Mesenteric fat pad (tissue), 1 donor: ENCODE results near the gene GNB5. TPM values are rescaled to one million over a fixed set of nuclear protein-coding genes. Genes with fewer than 3 reads are reported as not detected.

Experiments used
- DNase-seq: peaks from one replicate; pipeline ENCODE4 v3.0.0-alpha.2; 2020; ENCODE audit warnings: low spot score
- long read RNA-seq: library from polyadenylated mRNA; unstranded; transcript quantifications from one replicate; pipeline ENCODE4 v2.0.0, GENCODE V29; 2020
- total RNA-seq: library from RNA; stranded (reverse); fragmentation: NEBNext Ultra II Directional; extraction: Animal tissue kit (Norgen Biotek cat#: 25700); gene quantifications from one replicate; pipeline ENCODE4 v1.2.1, GENCODE V29; 2021
- donor health status: DM: yes; HTN: yes; CAD: no.

The GNB5 gene
- total RNA-seq = 8.9 TPM
- long read RNA-seq, transcript GNB5-202 (11 exons, 1,735 nt) = major isoform, 59 of 70 reads
- long read RNA-seq, partial matches to known transcripts = 6 of 70 reads
- long read RNA-seq, other reads (novel, unspliced or antisense) = 5 of 70 reads

DNA sequence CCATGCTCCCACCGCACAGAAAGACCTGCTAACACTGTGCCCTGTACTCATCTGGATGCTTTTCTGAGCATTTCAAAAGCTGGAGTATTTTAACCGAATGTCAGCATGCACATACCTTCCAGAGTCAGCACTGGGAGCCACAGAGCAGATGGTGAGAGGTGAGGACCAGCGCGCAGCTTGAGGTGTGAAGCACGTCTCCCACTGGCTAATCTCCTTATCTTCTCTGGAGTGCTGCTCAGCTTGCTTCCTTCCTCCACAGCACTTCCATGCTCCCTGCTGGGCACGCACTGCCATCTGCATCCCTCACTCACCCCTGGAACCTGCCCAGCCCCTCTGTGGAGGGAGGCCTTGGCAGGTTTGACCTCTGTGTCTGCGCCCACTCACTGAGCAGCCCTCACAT is at the start of gene GNB5:
GNB5 (minus strand) TSS at position 186 of the 400 bp plus-strand sequence. CDS start 6,716 bp downstream, outside the sequence.
- no peak for DNase-seq

DNA sequence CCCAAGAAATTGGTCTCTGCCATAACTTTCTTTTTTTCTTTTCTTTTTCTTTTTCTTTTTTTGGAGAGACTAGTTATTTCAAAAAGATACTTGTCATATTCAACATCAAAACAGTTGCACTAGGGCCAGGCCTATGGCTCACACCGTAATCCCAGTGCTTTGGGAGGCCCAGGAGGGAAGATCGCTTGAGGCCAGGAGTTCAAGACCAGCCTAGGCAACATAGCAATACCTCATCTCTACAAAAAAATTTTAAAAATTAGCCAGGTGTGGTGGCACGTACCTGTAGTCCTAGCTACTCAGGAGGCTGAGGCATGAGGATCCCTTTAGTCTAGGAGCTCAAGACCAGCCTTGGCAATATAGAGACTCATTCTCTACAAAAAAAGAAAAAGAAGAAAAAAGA is 49.0 kb upstream of the GNB5 start:
- no peak for DNase-seq

DNA sequence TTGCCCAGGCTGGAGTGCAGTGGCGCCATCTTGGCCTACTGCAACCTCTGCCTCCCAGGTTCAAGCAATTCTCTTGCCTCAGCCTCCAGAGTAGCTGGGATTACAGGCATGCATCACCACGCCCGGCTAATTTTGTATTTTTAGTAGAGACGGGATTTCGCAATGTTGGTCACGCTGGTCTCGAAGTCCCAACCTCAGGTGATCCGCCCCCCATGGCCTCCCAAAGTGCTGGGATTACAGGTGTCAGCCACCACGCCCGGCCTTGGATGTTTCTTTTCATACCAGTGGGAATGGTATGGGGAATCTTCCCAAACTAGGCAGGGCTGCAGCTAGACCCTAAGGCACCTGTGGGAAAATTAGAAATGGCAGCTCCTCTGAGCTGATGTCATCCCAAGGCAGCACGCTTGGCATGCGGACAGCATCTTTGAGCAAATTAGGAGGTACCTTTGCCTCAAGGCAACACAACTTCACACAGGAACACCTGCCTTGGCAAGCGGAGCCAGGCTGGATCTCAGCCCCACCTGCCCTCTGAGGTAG is 47.9 kb upstream of the GNB5 start:
- DNase-seq = peak; percentile 83

DNA sequence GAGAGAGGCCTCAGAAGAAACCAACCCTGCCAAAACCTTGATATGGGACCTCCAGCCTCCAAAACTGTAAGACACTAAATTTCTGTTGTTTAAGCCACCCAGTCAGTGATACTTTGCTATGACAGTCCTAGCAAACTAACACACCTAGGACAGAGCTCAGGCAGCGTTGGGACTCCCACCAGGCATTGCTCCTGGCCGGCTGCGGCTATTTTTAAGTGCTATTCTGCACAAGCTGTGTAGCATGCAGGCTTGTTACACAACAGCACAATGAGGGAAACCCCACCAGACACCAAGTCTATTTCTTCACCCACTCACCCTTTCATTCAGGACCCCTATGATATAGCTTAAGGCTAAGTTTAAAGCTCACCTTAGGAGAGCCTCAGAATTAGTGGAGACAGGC is 47.0 kb upstream of the GNB5 start:
- DNase-seq = peak; percentile 51

DNA sequence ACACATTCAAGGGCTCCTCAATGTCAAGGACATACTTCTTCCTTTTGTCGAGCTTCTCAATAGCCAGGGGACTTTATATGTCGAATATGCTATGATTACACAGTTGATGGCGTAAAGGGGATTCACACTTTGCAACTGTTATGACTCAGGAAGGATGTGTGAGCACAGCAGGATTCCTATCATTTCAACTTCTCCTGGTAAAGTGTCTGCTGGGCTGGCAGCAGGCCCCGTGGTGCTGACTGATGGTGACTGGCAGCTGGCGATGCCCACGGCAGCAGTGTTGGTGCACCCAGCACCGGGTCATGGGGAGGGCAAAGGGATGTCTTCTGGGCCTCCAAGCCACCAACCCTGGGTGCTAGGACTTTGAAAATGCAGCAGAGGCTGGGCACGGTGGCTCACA is 44.8 kb upstream of the GNB5 start:
- no peak for DNase-seq

DNA sequence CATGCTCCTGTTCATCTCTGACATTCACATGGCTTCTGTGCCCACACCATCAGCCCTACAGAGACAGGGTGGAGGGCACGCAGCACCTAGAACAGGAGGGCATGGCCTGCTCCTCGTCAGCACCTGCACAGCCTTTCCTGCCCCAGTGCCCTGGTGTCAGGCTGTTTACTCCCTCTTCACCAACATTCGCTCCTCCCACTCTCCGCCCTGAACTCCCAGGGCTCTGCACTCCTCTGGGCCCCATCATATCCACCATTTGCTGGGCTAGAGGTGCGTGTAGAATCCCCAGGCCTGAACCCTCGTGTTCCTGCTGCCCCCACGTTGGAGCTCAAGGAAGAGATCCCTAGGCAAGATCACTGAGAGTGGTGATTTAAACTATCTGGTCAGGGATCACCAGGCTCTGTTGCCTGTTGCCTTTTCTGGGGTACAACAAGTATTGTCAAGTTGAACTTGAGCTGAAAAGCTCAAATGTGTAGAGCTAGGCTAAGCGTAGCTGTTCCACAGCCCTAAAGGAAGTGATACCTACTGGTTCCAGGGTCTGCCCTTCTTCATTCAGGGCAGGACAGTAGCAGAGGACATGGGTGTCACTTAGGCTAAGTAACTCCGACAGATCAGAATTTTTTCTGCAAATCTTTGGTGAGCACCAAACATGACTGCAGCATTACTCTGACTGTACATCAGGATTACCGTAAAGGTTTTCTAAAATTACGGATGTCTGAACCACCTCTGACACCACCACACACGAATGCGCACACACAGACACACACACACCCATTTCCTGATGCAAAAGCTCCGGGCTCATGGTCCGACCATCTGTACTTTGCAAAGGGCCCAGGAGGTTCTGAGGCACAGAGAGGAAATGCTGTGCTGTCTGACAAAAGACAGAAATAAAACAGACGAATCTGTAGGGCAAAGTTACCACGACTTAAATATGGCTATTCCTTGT is 43.7 kb upstream of the GNB5 start:
- DNase-seq = peak; percentile 11

DNA sequence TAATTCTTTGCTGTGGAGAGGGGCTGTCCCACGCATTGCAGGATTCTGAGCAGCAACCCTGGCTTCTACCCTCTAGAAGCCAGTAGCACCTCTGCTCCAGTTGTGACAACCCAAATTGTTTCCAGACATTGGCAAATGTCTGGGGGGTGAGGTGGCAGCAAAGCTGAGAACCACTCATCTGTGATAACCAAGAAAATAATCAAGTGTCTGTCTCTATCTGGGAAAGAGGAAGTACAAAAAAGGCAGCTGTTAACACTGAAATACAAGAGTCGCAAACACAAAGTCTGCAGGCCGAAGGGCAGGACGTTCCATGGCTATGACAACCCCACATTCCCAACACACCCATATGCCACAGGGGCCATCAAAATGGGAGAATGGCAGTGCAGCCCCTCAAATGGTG is 42.2 kb upstream of the GNB5 start:
- DNase-seq = no peak

DNA sequence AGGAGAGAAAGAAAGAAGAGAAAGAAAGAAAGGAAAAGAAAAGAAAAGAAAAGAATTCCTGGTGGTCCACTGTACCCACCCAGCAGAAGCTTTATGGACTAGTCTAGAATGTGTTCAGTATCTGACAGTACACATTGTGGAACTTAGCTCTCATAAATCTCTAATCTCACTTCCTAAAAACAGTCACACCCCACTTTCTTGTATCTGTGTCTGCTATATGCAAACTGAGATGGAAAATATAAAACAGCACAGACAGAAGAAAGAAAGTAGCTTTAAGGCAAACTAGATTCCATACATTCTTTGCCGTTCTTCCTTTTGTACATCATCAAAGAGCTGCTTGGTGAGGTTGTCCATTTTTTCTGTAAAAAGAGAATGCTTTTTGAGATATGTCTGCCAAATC is 41.1 kb upstream of the GNB5 start:
- DNase-seq = no peak

DNA sequence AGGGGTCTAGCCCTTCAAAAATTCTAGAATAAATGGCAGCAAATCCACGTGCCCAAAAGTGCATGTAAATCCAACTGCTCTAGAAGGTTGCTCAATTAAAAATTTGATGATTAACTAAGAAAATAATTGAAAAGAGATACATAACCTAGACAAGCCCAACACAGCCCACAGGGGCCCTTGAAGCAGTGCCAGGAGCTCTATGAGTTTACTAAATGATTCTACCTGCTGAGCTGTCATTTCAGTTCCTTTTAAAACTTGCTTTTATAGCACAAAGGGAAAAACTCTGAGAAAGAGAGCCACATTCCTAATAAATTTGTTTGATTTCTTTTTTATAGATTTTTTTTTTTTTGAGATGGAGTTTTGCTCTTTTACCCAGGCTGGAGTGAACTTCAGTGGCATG is 38.9 kb upstream of the GNB5 start:
- DNase-seq = no peak

DNA sequence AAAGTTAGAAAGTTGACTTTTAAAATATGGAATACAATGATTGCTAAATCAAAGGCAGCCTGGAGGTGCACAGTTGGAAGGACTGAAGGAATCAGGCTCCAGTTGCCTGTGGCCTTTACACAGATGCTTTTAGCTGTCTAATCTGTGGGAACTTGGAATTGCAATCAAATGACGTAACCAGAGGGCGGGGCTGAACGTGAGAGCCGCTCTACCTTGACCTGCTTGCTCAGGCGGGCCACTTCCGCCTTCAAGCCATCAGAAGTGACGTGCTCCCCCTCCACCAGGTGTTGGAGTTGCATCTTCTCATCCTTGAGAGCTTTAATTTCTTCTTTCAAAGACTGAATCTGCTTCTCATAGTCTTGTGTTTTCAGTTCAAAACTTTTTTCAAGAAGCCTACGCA is 37.7 kb upstream of the GNB5 start:
- no peak for DNase-seq

DNA sequence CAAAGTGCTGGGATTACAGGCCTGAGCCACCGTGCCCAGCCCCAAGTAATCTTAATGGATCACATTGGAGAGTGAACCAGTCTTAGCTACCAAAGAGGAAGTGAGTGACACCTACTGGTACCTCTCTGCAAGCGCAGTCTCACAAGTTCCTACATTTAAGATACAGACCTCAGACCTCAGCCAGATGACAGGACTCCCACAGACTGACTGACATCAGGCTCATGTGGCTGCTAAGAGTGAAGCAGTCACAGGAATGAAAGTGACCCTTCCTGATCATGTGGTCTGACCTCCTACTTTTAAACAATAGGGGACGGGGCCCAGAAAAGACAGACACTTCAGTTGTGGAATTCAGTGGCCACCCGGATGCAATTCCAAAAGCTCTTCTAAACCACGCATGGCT is 36.3 kb upstream of the GNB5 start:
- DNase-seq = no peak

DNA sequence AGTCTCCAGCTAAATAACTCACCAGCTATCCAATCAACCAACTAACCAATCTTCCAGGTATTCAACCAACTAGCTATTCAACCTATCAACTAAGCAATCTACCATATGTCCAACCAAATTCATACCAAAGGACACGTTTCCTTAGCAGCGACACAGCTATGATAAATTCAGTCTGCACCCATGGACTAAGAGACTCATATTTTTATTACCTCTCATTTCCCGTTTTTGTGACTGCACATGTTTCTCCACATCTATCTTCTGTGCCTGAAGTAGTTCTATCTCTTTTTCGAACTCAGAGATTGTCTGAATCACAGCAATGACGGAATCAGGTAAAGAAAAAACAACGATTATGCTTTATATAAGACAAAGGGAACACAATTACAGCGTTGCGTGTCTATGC is 34.0 kb upstream of the GNB5 start:
- DNase-seq = no peak

DNA sequence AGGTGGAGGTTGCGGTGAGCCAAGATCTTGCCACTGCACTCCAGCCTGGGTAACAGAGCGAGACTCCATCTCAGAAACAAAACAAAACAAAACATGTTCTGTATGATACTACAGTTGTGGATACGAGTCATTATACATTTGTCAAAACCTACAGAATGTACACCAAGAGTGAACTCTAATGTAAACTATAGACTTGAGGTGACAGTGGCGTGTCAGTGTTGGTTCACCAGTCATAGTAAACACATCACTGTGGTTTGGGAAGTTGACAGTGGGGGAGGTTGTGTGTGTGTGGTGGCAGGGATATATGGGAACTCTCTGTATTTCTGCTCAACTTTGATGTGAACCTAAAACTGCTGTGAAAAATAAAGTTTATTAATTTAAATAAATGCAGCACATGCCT is 33.0 kb upstream of the GNB5 start:
- no peak for DNase-seq

DNA sequence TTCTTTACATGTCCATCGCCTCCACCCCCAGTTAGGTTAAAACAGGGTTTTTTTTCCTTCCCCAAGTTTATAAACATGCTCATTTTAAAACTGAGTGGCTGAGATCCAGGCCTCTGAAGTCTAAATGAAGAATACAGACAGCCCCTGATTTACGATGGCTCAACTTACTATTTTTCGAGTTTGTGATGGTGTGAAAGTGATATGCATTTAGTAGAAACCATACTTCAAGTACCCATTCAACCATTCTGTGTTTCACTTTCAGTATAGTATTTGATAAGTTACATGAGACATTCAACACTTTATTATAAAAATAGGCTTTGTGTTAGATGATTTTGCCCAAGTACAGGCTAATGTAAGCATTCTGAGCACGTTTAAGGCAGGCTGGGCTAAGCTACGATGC is 30.5 kb upstream of the GNB5 start:
- no peak for DNase-seq

DNA sequence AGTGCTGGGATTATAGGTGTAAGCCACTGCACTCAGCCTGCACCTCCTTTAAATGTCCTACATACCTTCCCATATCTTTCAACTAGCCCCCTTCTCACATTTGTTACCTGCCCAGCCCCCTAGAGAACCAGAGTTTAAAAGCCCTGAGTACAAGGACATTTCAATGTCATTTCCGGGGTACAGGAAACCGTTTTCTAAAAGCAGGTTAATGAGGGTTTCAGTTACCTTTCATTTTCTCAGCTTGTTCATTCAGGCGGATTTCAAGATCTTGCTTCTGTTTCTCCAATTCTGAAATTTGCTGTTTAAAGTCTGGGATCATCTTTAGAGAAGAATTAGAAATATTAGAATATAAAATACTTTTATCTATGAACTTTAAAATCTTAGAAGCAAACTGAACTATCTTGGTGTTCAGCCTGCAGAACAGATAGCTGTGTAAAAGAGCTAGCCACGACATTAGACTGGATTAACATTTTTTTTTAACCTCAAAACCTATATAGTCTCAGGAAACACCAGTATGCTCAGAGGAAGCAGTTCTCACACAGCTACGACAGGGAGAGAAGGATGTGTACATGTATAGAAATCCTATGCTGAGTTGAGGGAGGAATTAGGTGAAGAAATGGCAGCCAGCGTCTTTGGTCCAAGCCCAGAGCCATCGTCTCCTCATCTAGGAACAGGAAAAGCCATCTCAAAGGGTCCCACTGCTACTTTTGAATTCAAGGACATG is 29.9 kb upstream of the GNB5 start:
- no peak for DNase-seq

DNA sequence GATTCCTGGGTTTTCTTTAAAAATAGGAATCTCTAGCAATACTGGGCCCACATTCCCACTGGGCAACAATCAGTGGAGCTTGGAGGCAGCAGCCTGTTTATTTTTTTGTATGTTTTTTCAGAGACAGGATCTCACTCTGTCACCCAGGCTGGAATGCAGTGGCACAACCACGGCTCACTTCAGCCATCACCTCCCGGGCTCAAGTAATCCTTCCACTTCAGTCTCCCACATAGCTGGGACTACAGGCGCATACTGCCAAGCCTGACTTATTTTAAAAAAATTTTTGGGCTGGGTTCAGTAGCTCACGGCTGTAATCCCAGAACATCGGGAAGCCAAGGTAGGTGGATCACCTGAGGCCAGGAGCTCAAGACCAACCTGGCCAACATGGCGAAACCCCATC is 29.1 kb upstream of the GNB5 start:
- no peak for DNase-seq

DNA sequence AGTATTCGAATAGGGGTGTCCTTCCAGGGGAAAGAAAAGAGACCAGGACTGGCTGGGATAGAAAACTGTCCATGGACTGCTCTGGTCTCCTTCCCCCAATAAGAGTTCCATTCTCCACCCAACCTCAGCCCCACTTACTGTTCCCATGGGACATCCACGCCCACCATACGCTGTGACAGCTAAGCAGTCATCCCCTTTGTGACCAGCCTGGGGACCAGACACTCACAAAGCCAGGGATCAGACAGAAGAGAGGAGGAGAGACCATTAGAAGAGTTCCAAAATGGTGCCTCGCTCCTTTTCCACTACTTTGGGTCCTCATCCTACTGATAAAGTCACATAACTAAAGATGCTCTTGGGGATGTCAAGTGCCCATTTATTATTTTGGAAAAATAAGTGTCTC is 27.6 kb upstream of the GNB5 start:
- DNase-seq = no peak

DNA sequence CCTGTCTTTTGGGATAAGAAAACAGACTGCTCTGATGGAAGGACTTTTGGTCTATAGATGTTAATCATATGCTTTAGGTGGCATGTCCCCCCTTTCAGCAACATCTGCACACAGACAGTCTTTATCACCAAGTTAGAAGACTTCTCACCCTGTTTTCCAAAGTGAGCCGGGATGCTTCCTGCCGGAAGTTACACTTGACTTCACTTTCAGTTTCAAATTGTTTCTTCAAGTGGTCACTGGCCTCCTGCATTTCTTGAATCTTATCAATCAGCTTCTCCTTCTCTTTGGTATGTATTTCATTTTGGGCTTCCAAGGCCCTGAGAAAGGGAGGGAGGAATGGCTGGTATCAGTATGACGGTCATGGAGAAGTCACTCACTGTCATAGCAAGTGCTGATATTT is 27.2 kb upstream of the GNB5 start:
- no peak for DNase-seq

DNA sequence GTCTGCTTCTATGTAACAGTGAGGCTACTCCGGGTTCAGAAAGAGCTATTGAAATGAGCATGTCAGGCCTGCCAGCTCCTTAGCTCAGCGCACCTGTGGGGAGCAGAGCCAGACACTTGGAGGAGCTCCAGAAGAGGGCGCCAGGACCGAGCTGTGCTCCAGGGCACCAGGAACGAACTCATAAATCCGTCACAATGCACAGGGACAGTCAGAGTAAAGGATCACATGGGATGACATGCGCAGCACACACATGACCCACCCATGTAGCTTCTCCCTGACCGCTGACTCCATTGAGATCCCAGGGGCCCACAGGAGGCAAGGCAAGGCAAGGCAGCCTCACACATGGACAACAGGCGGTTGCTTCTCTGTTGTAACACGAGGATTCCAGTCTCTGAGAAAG is 26.0 kb upstream of the GNB5 start:
- DNase-seq = no peak

DNA sequence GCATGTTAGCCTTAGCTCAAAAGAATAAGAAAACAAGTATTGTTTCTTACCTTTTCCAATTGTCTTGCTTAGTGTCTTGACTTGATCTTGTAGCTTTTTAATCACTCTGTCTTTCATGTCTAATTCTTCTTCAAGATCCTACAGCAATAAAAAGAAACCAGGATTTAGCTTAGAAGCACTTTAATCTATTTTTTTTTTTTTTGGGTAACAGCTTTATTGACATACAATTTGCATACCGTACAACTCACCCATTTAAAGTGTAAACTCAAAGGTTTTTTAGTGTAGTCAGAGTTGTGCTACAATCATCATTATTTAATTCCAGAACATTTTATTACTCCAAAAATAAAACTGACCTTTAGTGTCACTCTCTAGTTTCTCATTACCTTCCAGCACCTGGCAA is 23.4 kb upstream of the GNB5 start:
- no peak for DNase-seq

DNA sequence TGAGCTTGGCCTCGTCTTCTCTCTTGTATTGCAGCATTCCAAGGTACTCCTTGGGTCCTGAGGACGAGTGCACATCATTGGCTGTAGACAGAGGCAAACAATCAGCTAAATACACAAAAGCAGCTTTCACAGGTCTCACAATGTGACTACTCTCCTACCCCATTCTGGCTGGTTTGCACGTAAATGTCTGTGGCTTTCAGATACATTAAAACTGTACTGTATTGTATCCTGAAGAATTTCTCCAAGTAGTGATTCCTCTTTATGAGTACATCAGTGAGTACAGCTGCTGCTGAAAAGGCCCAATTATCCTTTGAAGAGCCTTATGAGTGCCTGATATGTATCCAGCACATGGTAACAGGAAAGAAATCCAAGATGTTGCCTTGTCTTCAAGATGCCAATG is 22.0 kb upstream of the GNB5 start:
- no peak for DNase-seq

DNA sequence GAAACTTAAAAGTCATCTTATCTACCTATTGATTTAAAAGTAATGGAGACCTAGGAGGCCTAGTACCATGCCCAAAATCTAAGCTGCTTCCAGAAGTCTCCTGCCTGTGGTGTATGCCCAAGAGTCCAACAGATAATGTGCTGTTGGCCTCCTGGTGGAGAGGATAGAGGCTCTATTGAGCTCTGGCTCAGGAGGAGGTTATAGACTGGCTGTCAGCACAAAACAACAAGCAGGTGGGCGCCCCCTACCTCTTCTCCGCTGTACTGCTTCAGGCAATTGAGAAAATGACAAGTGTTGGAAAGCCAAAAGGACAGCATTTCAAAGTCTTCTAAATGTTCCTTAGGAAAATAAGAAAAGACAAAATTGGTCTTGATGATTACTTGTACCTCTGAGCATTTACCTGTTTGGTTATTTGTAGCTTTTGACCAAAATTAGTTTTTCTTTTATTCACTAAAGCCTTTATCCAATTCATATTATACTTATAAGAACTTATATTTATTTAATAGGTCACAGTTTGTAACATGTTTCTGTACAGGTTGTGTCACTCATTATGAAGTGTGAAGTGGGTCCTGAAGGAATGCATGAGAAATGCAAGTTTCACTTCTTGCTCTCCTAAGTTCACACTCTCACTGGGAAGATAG is 17.2 kb upstream of the GNB5 start:
- DNase-seq = no peak
